ENCODE results near the gene SPCS3.
"Not testable (repeated sequence)": the region's sequence is repeated elsewhere in the genome, so short reads cannot be mapped to it uniquely, and the experiment has no call there.

The SPCS3 gene

GRCh38 chr4:176277162-176277904 lies 42.4 kb upstream of the SPCS3 start:
- Histone ChIP-seq H3K9me3 (ENCODE audit: low read length) (no peaks in the 10 kb centered on the region), H3K4me1 (ENCODE audit: insufficient read depth, low read length, severe bottlenecking) (no peaks in the 10 kb centered on the region), H4K20me1 (ENCODE audit: insufficient read depth, low read length) (no peaks in the 10 kb centered on the region), H3F3A (ENCODE audit: insufficient read depth, low read length) (no peaks in the 10 kb centered on the region), H3K27me3 (ENCODE audit: insufficient read depth, low read length) (no peaks in the 10 kb centered on the region), H3K4me3 (ENCODE audit: low read depth, low read length, poor library complexity, severe bottlenecking) (no peak overlapping the region), H3K4me2 (ENCODE audit: low read length) (no peak overlapping the region), H3K79me2 (ENCODE audit: insufficient read depth, low read length) (no peaks in the 10 kb centered on the region), H2AFZ (ENCODE audit: low read length) (no peak overlapping the region), H3K27ac (ENCODE audit: low read depth, low read length, poor library complexity, severe bottlenecking) (no peak overlapping the region), H3K36me3 (ENCODE audit: insufficient read depth, low read length) (no peaks in the 10 kb centered on the region), H3K9me2 (ENCODE audit: low read depth, low read length) (no peaks in the 10 kb centered on the region), H3K9ac (ENCODE audit: low read length) (no peak overlapping the region)
- TF ChIP-seq EZH2 (IDR thresholded peaks at IDR 0.05; ENCODE audit: borderline replicate concordance, low read length) (no peak), CTCF (IDR thresholded peaks at IDR 0.05; ENCODE audit: low read length) (peak; percentile 59)

DNA sequence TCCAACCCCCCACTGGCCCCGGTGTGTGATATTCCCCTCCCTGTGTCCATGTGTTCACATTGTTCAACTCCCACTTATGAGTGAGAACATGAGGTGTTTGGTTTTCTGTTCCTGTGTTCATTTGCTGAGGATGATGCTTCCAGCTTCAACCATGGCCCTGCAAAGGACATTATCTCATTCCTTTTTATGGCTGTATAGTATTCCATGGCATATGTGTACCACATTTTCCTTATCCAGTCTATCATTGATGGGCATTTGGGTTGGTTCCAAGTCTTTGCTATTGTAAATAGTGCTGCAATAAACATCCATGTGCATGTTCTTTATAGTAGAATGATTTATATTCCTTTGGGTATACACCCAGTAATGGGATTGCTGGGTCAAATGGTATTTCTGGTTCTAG lies 40.2 kb upstream of the SPCS3 start:
- not testable (repeated sequence) for H3K36me3 ChIP-seq (ENCODE audit: insufficient read depth, low read length); H3K9ac ChIP-seq (ENCODE audit: low read length); H2AFZ ChIP-seq (ENCODE audit: low read length); H3F3A ChIP-seq (ENCODE audit: insufficient read depth, low read length); H3K27ac ChIP-seq (ENCODE audit: low read depth, low read length, poor library complexity, severe bottlenecking); H3K4me3 ChIP-seq (ENCODE audit: low read depth, low read length, poor library complexity, severe bottlenecking); H3K4me1 ChIP-seq (ENCODE audit: insufficient read depth, low read length, severe bottlenecking); H3K4me2 ChIP-seq (ENCODE audit: low read length); H3K79me2 ChIP-seq (ENCODE audit: insufficient read depth, low read length); H3K27me3 ChIP-seq (ENCODE audit: insufficient read depth, low read length); H3K9me3 ChIP-seq (ENCODE audit: low read length); H3K9me2 ChIP-seq (ENCODE audit: low read depth, low read length); H4K20me1 ChIP-seq (ENCODE audit: insufficient read depth, low read length)

GRCh38 chr4:176286728-176287127 lies 33.0 kb upstream of the SPCS3 start:
- no peaks in the 10 kb centered on the region for H3K4me1 ChIP-seq (ENCODE audit: insufficient read depth, low read length, severe bottlenecking)
- H4K20me1 ChIP-seq (ENCODE audit: insufficient read depth, low read length): no peaks in the 10 kb centered on the region
- TF ChIP-seq EZH2 (IDR thresholded peaks at IDR 0.05; ENCODE audit: borderline replicate concordance, low read length) (no peak), CTCF (IDR thresholded peaks at IDR 0.05; ENCODE audit: low read length) (no peak)
- no peak overlapping the region for H3K4me3 ChIP-seq (ENCODE audit: low read depth, low read length, poor library complexity, severe bottlenecking)
- no peaks in the 10 kb centered on the region for H3K27me3 ChIP-seq (ENCODE audit: insufficient read depth, low read length)
- H3K79me2 ChIP-seq (ENCODE audit: insufficient read depth, low read length): no peaks in the 10 kb centered on the region
- H3K9ac ChIP-seq (ENCODE audit: low read length): no peak overlapping the region
- no peaks in the 10 kb centered on the region for H3F3A ChIP-seq (ENCODE audit: insufficient read depth, low read length)
- H3K27ac ChIP-seq (ENCODE audit: low read depth, low read length, poor library complexity, severe bottlenecking): no peak overlapping the region
- H3K4me2 ChIP-seq (ENCODE audit: low read length): no peak overlapping the region
- H3K9me3 ChIP-seq (ENCODE audit: low read length): no peaks in the 10 kb centered on the region
- no peak overlapping the region for H2AFZ ChIP-seq (ENCODE audit: low read length)
- no peaks in the 10 kb centered on the region for H3K9me2 ChIP-seq (ENCODE audit: low read depth, low read length)
- no peaks in the 10 kb centered on the region for H3K36me3 ChIP-seq (ENCODE audit: insufficient read depth, low read length)

DNA sequence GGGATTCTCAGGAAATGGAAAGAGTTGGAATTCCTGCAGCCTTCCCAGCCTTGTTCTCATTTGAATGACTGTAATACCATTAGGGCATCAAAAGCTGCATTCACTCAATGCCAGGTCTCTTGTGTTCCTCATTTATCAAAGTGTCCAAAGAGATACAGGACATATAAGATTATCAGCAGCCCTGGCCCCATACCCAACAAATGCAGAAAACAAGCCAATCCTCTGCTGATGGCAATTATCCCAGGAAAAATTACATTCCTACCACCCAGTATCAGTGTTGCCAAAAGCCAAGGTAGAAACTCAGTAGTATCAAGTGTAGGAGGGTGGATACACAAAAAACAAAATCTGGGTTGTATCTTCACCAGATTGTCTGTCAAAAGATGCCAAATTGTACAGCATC lies 32.2 kb upstream of the SPCS3 start:
- no peak overlapping the region for H3K27ac ChIP-seq (ENCODE audit: low read depth, low read length, poor library complexity, severe bottlenecking)

More for the DNA sequence above, 32.2 kb upstream of the SPCS3 start:
- H3K27me3 ChIP-seq (ENCODE audit: insufficient read depth, low read length): no peaks in the 10 kb centered on the region
- no peak overlapping the region for H3K4me3 ChIP-seq (ENCODE audit: low read depth, low read length, poor library complexity, severe bottlenecking)
- no peak overlapping the region for H2AFZ ChIP-seq (ENCODE audit: low read length)
- no peaks in the 10 kb centered on the region for H3K79me2 ChIP-seq (ENCODE audit: insufficient read depth, low read length)
- no peaks in the 10 kb centered on the region for H3K9me3 ChIP-seq (ENCODE audit: low read length)
- H3K36me3 ChIP-seq (ENCODE audit: insufficient read depth, low read length): no peaks in the 10 kb centered on the region
- H3K9ac ChIP-seq (ENCODE audit: low read length): no peak overlapping the region
- no peak overlapping the region for H3K4me2 ChIP-seq (ENCODE audit: low read length)
- no peaks in the 10 kb centered on the region for H3F3A ChIP-seq (ENCODE audit: insufficient read depth, low read length)
- no peaks in the 10 kb centered on the region for H3K9me2 ChIP-seq (ENCODE audit: low read depth, low read length)
- no peaks in the 10 kb centered on the region for H3K4me1 ChIP-seq (ENCODE audit: insufficient read depth, low read length, severe bottlenecking)
- TF ChIP-seq EZH2 (IDR thresholded peaks at IDR 0.05; ENCODE audit: borderline replicate concordance, low read length) (no peak), CTCF (IDR thresholded peaks at IDR 0.05; ENCODE audit: low read length) (no peak)
- no peaks in the 10 kb centered on the region for H4K20me1 ChIP-seq (ENCODE audit: insufficient read depth, low read length)
